Ovary (tissue), 3 donors: ENCODE results near the gene TRDMT1.

Experiments
- CTCF ChIP-seq, 3 donors: fragments of 450-650 bp in 2 of 3; fragments of 200-600 bp in 1 of 3; IDR thresholded peaks; one replicate each; pipeline versions ENCODE4 v1.5.1 to v1.8.0; 2016 to 2022; ENCODE audit warnings: antibody characterized with exemption in 3 of 3, mild to moderate bottlenecking in 1 of 3
- POLR2A ChIP-seq: fragments of 450-650 bp; IDR thresholded peaks from one replicate; pipeline ENCODE4 v1.6.1; 2017; ENCODE audit warnings: antibody characterized with exemption, mild to moderate bottlenecking, moderate library complexity
- donor health status: DM: no; HTN: no; CAD: no.

- TF ChIP-seq CTCF (IDR thresholded peaks at IDR 0.05) (no peak), POLR2A (no peak)
These were observed 67.2 kb downstream of the TRDMT1 start for GRCh38 chr10:17134282-17134681.
